GM18858 (cell line): ENCODE measurements around the gene CACNA1B.
"Not testable (repeated sequence)": the region's sequence is repeated elsewhere in the genome, so short reads cannot be mapped to it uniquely, and the experiment has no call there.

ENCODE experiments used
- ATAC-seq: cut with Tn5 transposase; IDR thresholded peaks from one replicate; pipeline ENCODE4 v1.9.1; 2021; ENCODE audit not compliant: unreplicated experiment

The CACNA1B gene

DNA sequence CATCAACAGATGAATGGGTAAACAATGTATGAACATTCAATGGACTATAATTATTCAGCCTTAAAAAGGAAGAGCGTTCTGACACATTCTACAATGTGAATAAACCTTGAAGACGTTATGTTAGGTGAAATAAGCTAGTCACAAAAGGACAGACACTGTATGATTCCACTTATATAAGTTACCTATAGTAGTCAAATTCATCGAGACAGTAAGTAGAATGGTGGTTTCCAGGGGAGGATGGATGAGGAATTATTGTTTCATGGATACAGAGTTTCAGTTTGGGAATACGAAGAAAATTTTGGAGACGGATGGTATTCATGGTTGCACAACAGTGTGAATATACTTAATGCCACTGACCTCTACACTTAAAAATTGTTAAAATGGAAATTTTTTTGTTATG lies 216.4 kb downstream of the CACNA1B start:
- no peak for ATAC-seq

DNA sequence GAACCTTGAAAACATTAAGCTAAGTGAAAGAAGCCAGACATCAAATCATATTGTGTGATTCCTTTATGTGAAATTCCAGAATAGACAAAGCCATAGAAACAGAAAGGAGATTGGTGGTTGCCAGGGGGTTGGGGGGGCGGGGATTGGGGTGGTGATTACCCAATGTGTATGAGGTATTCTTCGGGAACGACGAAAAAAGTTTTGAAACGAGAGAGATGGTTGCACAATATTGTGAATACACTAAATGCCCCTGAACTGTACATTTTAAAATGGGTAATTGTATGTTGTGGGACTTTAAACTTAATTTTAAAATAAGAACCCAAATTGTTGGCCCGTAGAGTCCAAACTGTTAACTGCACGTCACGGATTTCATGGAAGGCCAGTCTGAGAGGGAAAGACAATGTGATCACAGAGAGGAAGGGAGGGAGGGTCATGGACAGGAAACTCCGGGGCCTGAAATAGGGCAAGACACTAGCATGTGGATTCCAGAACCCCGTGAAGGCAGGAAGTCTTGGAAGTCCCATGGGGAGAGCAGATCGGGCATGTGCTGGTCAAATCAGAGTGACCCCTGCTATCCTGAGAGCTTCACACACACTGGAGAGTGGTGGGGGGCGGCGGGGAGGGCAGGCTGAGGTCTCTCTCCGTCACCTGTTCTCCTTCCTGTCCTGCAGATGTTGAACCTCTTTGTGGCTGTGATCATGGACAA lies 218.4 kb downstream of the CACNA1B start:
- ATAC-seq = no peak

- ATAC-seq = no peak
These were observed 218.9 kb downstream of the CACNA1B start for GRCh38 chr9:138096519-138096845.

DNA sequence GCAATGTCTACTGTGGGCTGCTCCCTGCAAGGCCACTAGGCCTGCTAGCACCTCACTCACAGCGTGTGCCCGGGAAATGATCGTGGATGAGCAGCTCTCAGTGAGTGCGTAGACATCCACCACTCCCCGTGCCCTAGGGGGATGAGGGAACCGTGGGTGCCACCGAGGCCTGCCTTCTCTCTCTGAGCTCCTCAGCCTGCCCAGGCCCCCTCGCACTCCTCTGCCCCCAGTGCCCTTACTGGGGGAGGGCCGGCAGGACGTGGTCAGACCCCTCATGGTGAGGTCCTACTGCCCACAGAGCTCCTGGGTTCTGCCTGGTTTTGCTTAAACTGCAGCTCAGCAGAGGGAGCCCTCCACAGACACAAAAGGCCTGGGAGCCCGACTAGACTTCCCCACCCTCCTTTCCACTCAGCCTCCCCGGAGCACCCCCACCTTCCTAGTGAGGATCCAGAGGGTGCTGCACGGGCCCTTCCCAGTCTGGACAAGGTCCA lies 220.0 kb downstream of the CACNA1B start:
- ATAC-seq = no peak

DNA sequence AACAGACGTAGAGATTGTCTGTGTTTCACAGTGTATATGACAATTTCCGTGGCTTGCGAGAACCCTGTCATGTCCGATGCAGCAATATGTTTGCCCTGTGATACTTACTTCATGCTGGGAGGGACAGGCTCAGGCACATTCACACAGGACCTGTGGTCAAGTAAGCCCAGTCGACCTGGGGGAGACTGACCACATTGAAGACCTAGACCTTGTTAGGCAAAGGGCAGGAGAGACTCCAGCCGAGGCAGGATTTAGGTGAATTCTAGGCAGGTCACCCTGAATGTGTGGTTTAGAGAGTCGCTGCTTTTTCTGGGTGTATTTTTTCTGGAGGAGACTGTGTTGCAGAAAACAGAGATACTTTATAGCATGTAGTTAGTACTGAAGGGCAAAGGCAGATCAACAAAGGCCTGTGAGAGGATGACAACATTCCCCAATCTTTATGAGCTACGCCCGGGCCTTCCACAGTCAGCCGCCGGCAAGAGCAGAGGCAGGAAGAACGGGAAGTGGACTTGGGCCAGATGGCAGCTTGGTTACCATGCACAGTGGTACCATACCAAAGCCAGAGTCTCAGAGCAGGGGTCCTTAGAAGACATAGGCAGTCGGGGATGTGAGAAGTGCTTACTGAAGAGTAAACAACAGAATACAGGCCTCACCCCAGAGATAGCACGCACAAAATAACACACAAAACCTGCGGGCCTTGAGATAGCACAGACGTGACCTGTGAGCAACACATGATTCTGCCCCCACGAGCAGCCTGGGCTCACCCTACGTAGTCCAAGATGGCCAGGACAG lies 220.7 kb downstream of the CACNA1B start:
- ATAC-seq = no peak

DNA sequence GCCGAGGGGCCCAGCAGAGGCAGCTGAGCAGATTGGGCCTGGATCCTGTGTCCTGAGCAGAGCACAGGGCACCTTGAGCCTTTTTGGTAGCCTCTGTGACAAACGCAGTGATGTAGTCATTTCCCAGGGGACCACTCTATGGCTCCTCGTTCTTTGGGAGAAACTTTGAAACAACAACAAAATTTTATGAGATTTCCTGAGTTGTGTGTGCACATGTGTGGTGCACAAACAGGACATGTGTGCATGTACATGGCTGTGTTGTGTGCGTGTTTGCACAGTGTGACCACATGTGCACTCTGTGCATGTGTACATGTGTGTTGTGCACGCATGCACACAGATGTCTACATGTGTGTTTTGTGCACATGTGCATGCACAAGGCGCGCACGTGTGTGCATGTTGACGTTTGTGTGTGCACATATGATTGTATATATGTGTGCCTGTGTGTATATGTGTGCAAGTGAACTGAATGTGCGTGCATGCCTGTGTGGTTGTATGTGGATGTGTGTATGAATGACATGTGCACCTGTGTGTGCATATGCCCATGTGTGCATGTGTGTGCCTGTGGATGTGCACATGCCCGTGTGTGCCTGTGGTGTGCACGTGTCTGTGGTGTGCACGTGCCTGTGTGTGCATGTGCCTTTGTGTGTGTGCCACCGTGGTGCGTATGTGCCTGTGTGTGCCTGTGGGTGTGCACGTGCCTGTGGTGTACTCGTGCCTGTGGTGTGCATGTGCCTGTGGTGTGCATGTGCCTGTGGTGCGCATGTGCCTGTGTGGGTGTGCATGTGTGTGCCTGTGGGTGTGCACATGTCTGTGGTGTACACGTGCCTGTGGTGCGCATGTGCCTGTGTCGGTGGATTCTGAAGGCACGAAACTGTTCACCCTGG lies 221.6 kb downstream of the CACNA1B start:
- no peak for ATAC-seq

DNA sequence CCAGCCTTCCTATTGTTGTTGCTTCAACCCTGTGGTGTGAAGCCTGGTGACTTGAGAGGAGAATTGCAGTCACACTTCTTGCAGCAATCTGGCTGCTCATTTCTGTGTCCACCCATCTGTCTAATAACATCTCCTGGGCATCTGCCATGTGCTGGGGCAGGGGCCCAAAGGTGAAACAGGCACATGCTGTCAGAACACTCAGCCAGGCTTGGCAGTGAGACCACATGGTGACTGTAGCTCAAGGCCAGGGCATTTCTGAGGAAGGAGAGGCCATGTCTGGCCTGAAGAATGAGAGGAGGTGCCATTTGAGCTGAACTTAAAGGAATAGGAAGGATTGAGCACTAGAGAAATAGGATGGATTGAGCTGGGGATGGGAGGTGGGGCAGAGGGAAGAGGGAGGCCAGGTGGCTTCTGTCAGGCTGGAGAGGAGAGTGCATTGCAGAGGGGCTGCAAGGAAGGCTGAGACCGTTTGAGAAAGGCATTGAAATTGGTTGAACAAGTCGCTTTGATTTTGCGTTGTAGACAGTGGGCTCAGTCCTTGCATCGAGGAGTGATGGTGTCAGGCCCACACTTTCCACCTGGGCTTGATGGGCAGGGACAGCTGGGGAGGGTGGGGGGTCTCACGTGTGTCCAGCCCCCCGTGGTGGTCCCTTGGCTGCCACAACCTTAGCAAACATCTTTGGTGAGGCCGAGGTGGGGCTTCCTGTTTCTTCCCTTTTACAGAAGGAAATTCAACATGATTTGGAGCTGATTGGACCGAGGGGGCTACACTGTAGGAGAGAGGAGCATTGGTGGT lies 222.4 kb downstream of the CACNA1B start:
- no peak for ATAC-seq

GRCh38 chr9:138100711-138101350 lies 223.2 kb downstream of the CACNA1B start:
- ATAC-seq = no peak

DNA sequence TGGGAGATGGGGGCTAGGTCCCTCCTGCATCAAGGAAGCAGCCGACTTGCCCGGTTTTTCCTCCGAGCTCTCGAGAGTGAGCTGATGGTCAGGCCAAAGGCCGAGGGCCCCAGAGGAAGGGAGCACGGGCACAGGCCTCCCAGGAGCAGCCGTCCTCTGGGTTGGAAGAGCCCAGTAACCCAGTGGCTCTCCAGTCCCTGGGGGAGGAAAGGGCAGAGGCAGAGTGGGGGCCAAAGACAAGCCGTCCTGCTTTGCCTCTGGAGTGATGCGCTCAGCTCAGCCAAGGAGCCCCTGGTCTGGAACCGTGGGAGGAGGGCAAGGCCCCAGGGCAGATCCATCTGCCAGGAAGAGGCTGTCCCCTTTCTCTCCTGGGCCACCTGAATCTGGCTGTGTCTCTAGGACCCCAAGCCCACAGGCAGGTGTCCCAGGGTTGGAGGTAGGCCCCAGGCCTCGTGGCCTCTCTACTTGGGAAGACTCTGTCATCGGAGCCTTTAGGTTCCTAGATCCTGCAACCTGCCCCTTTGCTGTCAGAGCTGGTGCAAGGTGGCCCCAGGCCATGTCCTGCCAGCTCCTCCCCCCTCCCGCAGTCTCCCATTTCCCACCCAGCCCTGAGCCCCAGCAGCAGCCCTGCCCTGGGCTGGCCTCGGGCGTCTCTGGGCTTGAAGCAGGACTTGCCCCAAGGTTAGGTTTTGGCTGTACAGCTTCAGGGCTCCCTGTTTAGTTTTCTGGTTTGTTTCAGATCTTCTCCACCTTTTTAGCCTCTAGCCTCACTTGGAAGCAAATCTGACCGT lies 224.1 kb downstream of the CACNA1B start:
- no peak for ATAC-seq

GRCh38 chr9:138102246-138103051 lies 224.9 kb downstream of the CACNA1B start:
- ATAC-seq = no peak

- ATAC-seq = no peak
These were observed 225.7 kb downstream of the CACNA1B start for GRCh38 chr9:138103111-138103848.

GRCh38 chr9:138103849-138104206 lies 226.2 kb downstream of the CACNA1B start:
- no peak for ATAC-seq

DNA sequence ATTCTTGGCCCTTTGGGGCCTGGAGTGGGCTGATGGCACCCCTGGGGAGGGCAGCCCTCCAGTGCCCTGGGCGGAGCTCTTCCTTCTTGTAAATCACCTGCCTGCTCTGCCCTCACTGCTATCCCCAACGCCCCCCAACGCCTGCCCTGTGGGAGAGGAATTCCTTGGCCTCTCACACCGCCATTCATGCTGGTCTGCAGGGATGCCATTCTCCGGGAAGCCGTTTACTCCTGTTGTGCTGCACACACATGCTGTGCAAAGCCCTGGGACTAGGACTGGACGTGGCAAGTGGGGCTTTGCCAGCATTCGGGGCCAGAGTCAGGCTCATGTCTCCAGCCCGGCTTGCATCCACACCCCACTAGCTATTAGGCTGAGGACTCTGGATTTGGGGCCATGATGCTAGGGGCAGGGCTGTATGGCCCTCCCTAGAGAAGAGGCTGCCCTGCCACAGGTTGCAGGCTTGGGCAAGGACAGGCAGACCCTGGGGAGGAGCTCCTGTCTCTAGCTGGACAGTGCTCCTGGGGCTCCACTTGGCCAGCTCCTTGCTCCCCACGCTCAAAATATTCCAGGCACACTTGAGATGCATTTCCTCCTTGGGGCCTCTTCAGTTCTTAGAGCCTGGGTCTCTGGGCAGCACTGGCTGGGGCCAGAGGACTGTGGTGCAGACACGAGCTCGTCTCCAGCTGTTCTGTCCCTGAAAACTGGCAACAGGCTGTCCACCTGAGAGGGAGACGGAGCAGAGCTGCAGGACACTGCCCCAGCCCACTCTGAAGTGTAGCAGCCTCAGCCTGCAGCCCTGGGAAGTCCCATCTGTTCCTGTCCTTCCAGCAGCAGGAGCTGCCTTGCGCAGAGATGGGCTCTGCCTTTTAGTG lies 226.9 kb downstream of the CACNA1B start:
- no peak for ATAC-seq

GRCh38 chr9:138105123-138105415 lies 227.5 kb downstream of the CACNA1B start:
- ATAC-seq = no peak

DNA sequence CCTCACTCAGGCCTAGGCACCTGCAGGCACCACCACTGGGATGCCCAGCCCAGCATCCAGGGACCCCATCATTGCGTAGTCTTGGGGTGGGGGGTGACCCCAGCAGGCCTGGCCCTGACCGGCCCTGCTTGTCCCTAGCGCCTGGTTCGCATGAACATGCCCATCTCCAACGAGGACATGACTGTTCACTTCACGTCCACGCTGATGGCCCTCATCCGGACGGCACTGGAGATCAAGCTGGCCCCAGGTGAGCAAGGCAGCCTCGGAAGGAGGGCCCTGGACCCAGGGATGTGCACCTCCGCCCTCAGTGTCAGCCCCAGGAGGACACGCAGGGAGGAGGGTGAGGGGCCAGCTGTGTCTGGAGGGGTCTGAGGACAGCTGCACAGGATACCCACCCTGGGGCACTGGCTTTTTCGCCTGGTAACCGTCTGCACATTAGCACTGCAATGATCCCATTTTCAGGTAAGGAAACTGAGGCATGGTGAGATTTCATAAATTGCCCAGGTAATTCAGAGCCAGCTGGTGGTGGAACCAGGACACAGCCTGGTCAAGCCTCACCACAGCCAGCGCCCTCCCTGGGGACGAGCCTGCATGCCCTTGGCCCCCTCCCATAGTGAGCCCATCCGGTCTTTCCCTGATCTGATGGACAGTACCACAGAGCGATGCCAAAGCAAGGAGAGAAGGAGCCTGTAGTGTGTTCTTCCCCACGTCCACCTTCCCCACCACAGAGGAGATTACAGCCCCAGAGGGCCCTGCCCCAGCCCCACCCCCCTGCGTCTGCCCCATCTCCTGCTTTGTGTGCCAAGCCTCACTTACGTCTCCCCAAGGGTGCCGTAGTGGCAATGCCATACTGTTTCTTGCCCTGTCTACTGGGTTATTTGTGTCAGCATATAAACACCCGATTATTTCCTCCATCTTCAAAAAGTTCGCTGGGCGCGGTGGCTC lies 228.3 kb downstream of the CACNA1B start:
- ATAC-seq = no peak

- ATAC-seq = not testable (repeated sequence)
These were observed 229.5 kb downstream of the CACNA1B start for GRCh38 chr9:138107039-138107438.
